Activated naive CD4-positive, alpha-beta T cell treated with anti-CD3 and anti-CD28 coated beads for 36 hours (primary cell): ENCODE results near the gene CADPS. TPM values are rescaled to one million over a fixed set of nuclear protein-coding genes. Genes with fewer than 3 reads are reported as not detected.

Source experiments
- CTCF ChIA-PET: fragments of 350-600 bp; sonication (Branson Sonifier 250); formaldehyde crosslinking; loops from one replicate; lab custom pipeline; 2021; ENCODE audit warnings: antibody characterized with exemption; lab: Charles Lee
- DNase-seq: peaks from one replicate; pipeline ENCODE4 v3.0.0-alpha.2; 2020
- H3K27ac Mint-ChIP-seq: one replicate; pipeline ENCODE4 v1.8.0; 2021; ENCODE audit warnings: mild to moderate bottlenecking, mixed read lengths
- H3K27me3 Mint-ChIP-seq: one replicate; pipeline ENCODE4 v1.8.0; 2021; ENCODE audit warnings: low read depth, mixed read lengths
- H3K36me3 Mint-ChIP-seq: one replicate; pipeline ENCODE4 v1.8.0; 2021; ENCODE audit warnings: low read depth, mixed read lengths
- H3K4me1 Mint-ChIP-seq: one replicate; pipeline ENCODE4 v1.8.0; 2021; ENCODE audit warnings: low read depth, mixed read lengths
- H3K4me3 Mint-ChIP-seq: one replicate; pipeline ENCODE4 v1.8.0; 2021; ENCODE audit warnings: mild to moderate bottlenecking, moderate library complexity, mixed read lengths
- H3K9me3 Mint-ChIP-seq: one replicate; pipeline ENCODE4 v1.8.0; 2021; ENCODE audit warnings: mixed read lengths
- intact Hi-C: fragments of 100-400 bp; cut with micrococcal nuclease; formaldehyde crosslinking; loops from one replicate; pipeline ENCODE4 v1.15.1; 2023
- total RNA-seq, 2 experiments: library from RNA; stranded (reverse); gene quantifications; one replicate each; pipeline ENCODE4 v1.2.3, GENCODE V29; 2021

The CADPS gene
- total RNA-seq, 2 experiments from 2014 or later = not detected

DNA sequence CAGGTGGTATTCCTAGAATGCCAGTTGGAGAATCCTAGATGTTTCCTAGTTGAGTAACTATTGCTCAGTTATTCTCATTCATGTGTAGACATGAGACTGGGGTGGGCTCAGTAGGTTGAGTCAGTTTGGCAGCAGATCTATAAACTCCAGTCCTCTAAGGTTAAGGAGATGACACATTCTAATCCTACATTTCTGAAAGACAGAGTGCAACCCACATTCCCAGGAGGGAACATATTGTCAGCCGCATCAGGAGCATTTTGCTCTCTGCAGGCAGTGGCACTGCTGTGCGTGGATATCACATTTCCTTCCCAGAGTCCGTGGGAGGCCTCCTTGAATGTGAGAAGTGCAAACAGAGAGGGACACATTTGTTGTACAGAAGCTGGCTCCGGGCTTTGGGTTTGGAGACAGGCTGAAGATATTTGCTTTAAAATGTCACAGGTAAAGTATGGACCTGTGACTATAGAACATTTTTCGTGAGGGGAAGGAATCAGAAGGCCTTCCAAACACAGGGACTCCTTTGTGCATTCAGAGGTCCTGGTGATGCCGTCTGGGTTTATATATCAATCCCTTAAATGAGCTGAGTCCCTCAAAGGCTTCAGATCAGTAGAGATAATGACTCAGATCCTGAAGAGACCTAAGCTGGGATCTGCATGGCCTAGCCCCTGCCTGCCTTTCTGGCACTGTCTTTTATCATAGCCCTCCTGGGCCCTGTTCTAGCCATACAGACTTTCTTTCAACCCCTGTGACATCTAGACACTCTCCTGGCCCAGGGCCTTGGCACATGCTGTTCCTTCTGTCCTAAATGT lies 156.5 kb downstream of the CADPS start:
- Mint-ChIP-seq H3K4me3 (no peak overlapping the region), H3K27ac (no peak overlapping the region), H3K9me3 (no peaks in the 10 kb centered on the region), H3K36me3 (no peaks in the 10 kb centered on the region), H3K27me3 (no peaks in the 10 kb centered on the region), H3K4me1 (no peaks in the 10 kb centered on the region)
- intact Hi-C loops = no loop called here
- CTCF ChIA-PET = no interaction called here
- no peak for DNase-seq

DNA sequence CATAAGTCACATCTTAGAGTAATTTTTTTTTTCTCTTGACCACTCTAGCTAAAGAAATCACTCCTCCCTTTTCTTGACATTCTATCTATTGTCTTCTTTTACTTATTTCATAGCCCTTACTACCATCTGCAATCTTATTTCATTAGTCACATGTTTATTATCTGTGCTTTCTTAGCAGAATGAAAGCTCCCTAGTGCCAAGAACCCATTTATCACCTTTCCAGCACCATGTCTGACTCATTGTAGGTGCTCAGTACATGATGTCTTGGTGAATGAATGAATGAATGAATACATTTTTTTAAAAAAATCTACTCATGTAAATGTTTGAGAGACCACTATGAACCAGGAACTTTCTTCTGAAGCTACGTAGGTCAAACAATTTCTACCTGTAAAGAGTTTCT lies 157.2 kb downstream of the CADPS start:
- H3K4me1 Mint-ChIP-seq = no peaks in the 10 kb centered on the region
- CTCF ChIA-PET = no interaction called here
- no peaks in the 10 kb centered on the region for H3K36me3 Mint-ChIP-seq
- intact Hi-C loops = no loop called here
- no peaks in the 10 kb centered on the region for H3K27me3 Mint-ChIP-seq
- no peak overlapping the region for H3K4me3 Mint-ChIP-seq
- no peak overlapping the region for H3K27ac Mint-ChIP-seq
- DNase-seq = no peak
- H3K9me3 Mint-ChIP-seq = no peaks in the 10 kb centered on the region

GRCh38 chr3:62712746-62713145 lies 162.5 kb downstream of the CADPS start:
- DNase-seq = no peak

DNA sequence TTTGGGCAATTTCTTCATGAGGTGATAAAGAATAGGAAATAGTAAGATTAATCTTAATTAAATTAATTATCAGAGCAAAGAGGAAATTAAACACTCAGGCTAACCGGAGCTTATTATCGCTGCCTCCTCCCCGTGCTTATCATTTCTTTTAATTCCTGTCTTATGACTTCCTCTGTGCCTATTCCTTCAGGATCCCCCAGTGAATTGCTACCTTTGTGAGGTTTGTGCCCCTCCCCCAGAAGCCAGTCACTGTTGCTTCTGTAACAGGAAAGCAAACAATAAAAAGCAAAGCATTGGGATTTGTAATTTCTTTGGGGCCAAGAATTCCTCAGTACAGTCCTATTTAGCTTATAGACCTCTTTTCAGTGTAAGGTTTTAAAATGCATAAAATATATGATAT lies 164.5 kb downstream of the CADPS start:
- H3K27me3 Mint-ChIP-seq = no peaks in the 10 kb centered on the region
- no peaks in the 10 kb centered on the region for H3K9me3 Mint-ChIP-seq
- intact Hi-C loops = no loop called here
- DNase-seq = no peak
- H3K4me1 Mint-ChIP-seq = no peaks in the 10 kb centered on the region
- CTCF ChIA-PET = no interaction called here
- H3K4me3 Mint-ChIP-seq = no peak overlapping the region
- no peaks in the 10 kb centered on the region for H3K36me3 Mint-ChIP-seq
- no peak overlapping the region for H3K27ac Mint-ChIP-seq

More at GRCh38 chr3:62712746-62713145, 162.5 kb downstream of the CADPS start:
- no peaks in the 10 kb centered on the region for H3K4me1 Mint-ChIP-seq
- no peak overlapping the region for H3K4me3 Mint-ChIP-seq
- H3K9me3 Mint-ChIP-seq = no peaks in the 10 kb centered on the region
- intact Hi-C loops = no loop called here
- no peaks in the 10 kb centered on the region for H3K27me3 Mint-ChIP-seq
- CTCF ChIA-PET = no interaction called here
- H3K36me3 Mint-ChIP-seq = no peaks in the 10 kb centered on the region
- H3K27ac Mint-ChIP-seq = no peak overlapping the region

DNA sequence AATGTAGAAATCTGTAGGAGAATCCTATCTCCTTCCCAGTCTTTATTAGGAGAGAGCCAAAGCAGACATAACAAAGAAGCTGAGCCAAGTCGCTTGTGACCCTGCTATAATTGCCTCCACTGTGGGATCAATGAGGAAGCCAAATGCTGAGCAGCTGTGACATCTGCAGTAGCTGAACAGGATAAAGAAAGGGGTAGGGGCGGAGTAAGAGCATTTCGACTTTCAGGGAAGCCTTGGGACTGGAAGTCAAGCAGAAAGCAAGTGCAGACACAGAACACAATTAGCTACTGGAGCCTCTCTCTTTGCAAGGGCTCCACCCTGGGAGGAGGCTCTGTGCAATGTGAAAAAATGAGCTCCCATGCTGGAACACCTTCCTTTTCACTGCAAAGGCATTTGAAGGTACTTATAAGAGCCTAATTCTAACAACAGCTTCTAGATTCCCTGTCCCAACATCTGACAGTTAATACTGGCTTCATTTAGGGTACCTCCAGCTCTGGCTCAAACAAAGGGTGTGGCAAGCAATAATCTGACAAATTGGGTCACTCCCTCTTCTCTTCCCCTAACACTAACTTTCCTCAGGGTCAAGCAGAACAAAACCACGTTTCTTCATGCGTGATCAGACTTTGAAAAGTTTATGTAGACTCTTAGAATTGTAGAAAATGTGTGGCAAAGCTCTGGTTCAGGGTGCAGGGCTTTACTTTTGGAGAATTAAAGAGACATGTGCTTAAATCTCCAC lies 166.4 kb downstream of the CADPS start:
- Mint-ChIP-seq H3K27ac (no peak overlapping the region), H3K4me3 (no peak overlapping the region), H3K4me1 (no peaks in the 10 kb centered on the region), H3K9me3 (no peaks in the 10 kb centered on the region), H3K27me3 (no peaks in the 10 kb centered on the region), H3K36me3 (no peaks in the 10 kb centered on the region)
- intact Hi-C loops = no loop called here
- DNase-seq = no peak
- CTCF ChIA-PET = interaction anchor here (0.6 kb wide), 1 partner anchor 983 kb away, joined by 4 read pairs; no protein-coding TSS in a partner anchor

GRCh38 chr3:62705721-62706120 lies 169.5 kb downstream of the CADPS start:
- Mint-ChIP-seq H3K4me3 (no peak overlapping the region), H3K27ac (no peak overlapping the region), H3K9me3 (no peaks in the 10 kb centered on the region), H3K4me1 (no peaks in the 10 kb centered on the region), H3K36me3 (no peaks in the 10 kb centered on the region), H3K27me3 (no peaks in the 10 kb centered on the region)
- intact Hi-C loops = no loop called here
- no peak for DNase-seq
- CTCF ChIA-PET = no interaction called here

DNA sequence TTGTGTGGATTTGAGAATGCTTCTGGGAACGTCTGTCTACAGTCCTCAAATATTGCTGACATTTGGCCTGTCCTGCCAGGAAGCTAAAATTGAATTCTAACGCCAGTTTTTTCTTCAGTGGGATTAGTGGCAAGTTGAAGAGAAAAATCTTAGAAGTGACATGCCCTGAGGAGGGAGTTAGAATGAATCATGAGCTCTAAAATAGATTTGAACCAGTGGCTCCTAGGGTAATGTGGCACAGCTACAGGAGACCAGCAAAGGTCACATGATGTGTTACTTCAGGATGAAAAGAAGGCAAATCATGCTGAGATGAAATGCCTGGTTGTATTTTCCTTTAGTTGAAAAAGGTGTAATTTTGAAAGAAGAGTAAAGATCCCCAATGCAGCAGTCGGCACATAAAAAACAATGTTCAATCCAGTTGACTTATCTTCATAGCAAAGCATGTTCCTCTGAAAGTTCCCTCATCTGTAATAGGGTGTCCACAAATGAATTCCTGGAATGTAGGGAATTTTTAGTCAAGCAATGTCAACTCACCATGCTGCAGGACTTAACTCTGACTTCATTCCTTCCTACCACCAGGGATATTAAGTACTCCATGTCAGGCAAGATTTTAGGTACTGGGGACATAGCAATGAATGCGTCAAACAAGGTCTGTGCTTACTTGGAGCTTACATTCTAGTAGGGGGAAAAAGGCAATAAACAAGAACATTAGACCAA lies 171.6 kb downstream of the CADPS start:
- H3K9me3 Mint-ChIP-seq = no peaks in the 10 kb centered on the region
- H3K4me3 Mint-ChIP-seq = no peak overlapping the region
- CTCF ChIA-PET = no interaction called here
- intact Hi-C loops = no loop called here
- H3K27ac Mint-ChIP-seq = no peak overlapping the region
- no peaks in the 10 kb centered on the region for H3K27me3 Mint-ChIP-seq
- H3K36me3 Mint-ChIP-seq = no peaks in the 10 kb centered on the region
- no peak for DNase-seq
- H3K4me1 Mint-ChIP-seq = no peaks in the 10 kb centered on the region

DNA sequence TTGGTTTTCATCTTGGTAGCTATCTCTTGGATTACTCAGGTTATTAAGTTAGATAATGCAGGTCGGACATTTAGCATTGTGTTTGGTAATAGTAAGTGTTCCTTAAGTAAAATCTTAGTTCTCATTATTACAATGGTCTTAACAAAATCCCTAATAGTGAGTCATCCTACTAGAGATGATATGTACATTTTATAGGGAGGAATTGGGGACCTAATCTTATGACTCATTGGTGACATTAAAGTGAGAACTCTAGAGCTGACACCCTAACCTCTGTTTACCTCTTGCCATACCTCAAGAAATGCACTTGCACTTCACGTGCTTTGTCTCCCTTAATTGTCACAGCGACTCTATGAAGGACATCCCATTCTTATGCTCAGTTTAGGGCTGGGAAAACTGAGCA lies 174.9 kb downstream of the CADPS start:
- DNase-seq = no peak
- intact Hi-C loops = no loop called here
- CTCF ChIA-PET = interaction anchor here (0.6 kb wide), 1 partner anchor 25 kb away, joined by 5 read pairs; no protein-coding TSS in a partner anchor
- Mint-ChIP-seq H3K4me1 (no peaks in the 10 kb centered on the region), H3K4me3 (no peak overlapping the region), H3K9me3 (no peaks in the 10 kb centered on the region), H3K36me3 (no peaks in the 10 kb centered on the region), H3K27ac (no peak overlapping the region), H3K27me3 (no peaks in the 10 kb centered on the region)

GRCh38 chr3:62699728-62700127 lies 175.5 kb downstream of the CADPS start:
- Mint-ChIP-seq H3K27ac (no peak overlapping the region), H3K9me3 (no peaks in the 10 kb centered on the region), H3K4me3 (no peak overlapping the region), H3K36me3 (no peaks in the 10 kb centered on the region), H3K27me3 (no peaks in the 10 kb centered on the region), H3K4me1 (no peaks in the 10 kb centered on the region)
- CTCF ChIA-PET = no interaction called here
- DNase-seq = no peak
- intact Hi-C loops = no loop called here

DNA sequence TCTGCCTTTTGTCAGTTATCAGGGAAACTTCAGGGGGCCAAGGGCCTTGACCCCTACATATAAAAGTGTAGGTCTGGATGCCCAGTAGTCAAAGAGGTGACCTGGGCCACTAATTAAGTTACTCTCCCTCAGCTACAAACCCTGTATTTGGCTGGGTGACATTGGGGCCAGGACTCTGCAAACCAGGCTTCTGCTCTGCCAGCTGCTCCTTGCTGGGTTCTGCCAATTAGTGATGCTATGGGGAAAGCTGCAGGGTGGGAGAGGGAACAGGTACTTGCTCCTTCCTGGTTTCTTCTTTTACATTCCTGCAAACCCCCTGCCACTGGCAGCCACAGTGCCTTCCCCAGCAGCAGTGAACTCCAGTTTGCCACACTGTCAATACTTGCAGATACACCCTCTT lies 179.2 kb downstream of the CADPS start:
- Mint-ChIP-seq H3K4me3 (no peak overlapping the region), H3K9me3 (peaks cover 1% of the 10 kb centered on the region), H3K27me3 (no peaks in the 10 kb centered on the region), H3K27ac (no peak overlapping the region), H3K4me1 (no peaks in the 10 kb centered on the region), H3K36me3 (no peaks in the 10 kb centered on the region)
- no peak for DNase-seq
- CTCF ChIA-PET = no interaction called here
- intact Hi-C loops = no loop called here

GRCh38 chr3:62688812-62689211 lies 186.4 kb downstream of the CADPS start:
- Mint-ChIP-seq H3K4me1 (no peaks in the 10 kb centered on the region), H3K27me3 (peaks cover 3% of the 10 kb centered on the region), H3K9me3 (peaks cover 1% of the 10 kb centered on the region), H3K36me3 (no peaks in the 10 kb centered on the region), H3K27ac (no peak overlapping the region), H3K4me3 (no peak overlapping the region)
- intact Hi-C loops = no loop called here
- CTCF ChIA-PET = no interaction called here
- DNase-seq = no peak

DNA sequence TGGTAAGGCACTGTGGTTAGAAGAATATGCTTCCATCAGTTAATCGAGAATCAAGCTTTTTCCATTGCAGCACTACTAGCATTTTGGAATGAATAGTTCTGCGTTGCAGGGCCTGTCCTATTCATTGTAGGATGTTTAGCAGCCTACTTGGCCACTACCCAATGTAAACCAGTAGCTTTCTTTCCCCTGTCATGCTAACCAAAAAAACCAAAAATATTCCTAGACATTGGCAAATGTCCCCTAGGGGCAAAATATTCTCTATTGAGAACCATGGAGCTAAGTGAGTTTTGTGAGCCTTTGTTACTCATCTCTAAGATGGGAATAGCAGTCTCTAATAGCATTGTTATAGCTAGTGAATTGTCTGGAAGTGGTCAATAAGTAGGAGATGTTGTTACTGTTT lies 187.2 kb downstream of the CADPS start:
- peaks cover under 1% of the 10 kb centered on the region for H3K9me3 Mint-ChIP-seq
- no peak for DNase-seq
- H3K36me3 Mint-ChIP-seq = no peaks in the 10 kb centered on the region
- no peak overlapping the region for H3K27ac Mint-ChIP-seq
- no peaks in the 10 kb centered on the region for H3K4me1 Mint-ChIP-seq
- peaks cover 6% of the 10 kb centered on the region for H3K27me3 Mint-ChIP-seq
- intact Hi-C loops = no loop called here
- CTCF ChIA-PET = no interaction called here
- no peak overlapping the region for H3K4me3 Mint-ChIP-seq
